Fibroblast of the aortic adventitia (primary cell): ENCODE data around the gene CACNG4. TPM values are rescaled to one million over a fixed set of nuclear protein-coding genes. Genes with fewer than 3 reads are reported as not detected.

Source experiments
- DNase-seq: peaks from one replicate; pipeline ENCODE4 v3.0.0-alpha.2; 2010; ENCODE audit warnings: low read depth
- H3K4me3 ChIP-seq: 2 replicates; pipeline ENCODE4 v1.5.1; 2011; ENCODE audit warnings: low read depth, mild to moderate bottlenecking, control low read depth, low read length, moderate library complexity
- CTCF ChIP-seq: IDR thresholded peaks from 2 replicates; pipeline ENCODE4 v1.5.1; 2011; ENCODE audit warnings: mild to moderate bottlenecking, low read length, control low read depth, inconsistent platforms; ENCODE audit not compliant: insufficient read depth
- total RNA-seq: library from RNA; depleted of rRNA; stranded (reverse); fragments of >200 nt; gene quantifications from 2 replicates; pipeline ENCODE4 v1.2.3, GENCODE V29; 2012; ENCODE audit warnings: low replicate concordance

CACNG4 gene
- total RNA-seq, 1 donor, result not detected

- no peak for DNase-seq
- H3K4me3 ChIP-seq, result no peak overlapping the region
These were observed 77.7 kb downstream of the CACNG4 start for GRCh38 chr17:67041941-67042899.

GRCh38 chr17:67043283-67043682, 78.8 kb downstream of the CACNG4 start:
- DNase-seq, result no peak
- TF ChIP-seq CTCF, result no peak
- no peak overlapping the region for H3K4me3 ChIP-seq

More at GRCh38 chr17:67041941-67042899, 77.7 kb downstream of the CACNG4 start:
- TF ChIP-seq CTCF, result no peak

- DNase-seq, result no peak
- H3K4me3 ChIP-seq, result no peak within 1 kb of the TSS
- TF ChIP-seq CTCF, result no peak
These were observed 79.7 kb downstream of the CACNG4 start, which contains the start of gene CACNG1 for GRCh38 chr17:67044016-67044772. CACNG1 (plus strand) TSS chr17:67044554; CDS start chr17:67044661, 107 bp downstream.

GRCh38 chr17:67044940-67045339, 80.4 kb downstream of the CACNG4 start:
- H3K4me3 ChIP-seq, result no peak overlapping the region
- DNase-seq, result no peak

GRCh38 chr17:67046398-67046797, 81.9 kb downstream of the CACNG4 start:
- no peak overlapping the region for H3K4me3 ChIP-seq
- DNase-seq, result no peak
- no peak for TF ChIP-seq CTCF

More at GRCh38 chr17:67044940-67045339, 80.4 kb downstream of the CACNG4 start:
- no peak for TF ChIP-seq CTCF

- DNase-seq, result no peak
- no peak overlapping the region for H3K4me3 ChIP-seq
- TF ChIP-seq CTCF, result no peak
These were observed 82.9 kb downstream of the CACNG4 start for GRCh38 chr17:67047382-67047781.
